ENCODE measurements around the gene SPC25.
"Not testable (repeated sequence)": the region's sequence is repeated elsewhere in the genome, so short reads cannot be mapped to it uniquely, and the experiment has no call there.

The SPC25 gene

GRCh38 chr2:168890006-168890782, at the start of gene SPC25:
SPC25 (minus strand) TSS chr2:168890430; CDS start chr2:168889519, 911 bp downstream.
- DNase-seq (ENCODE audit: low read depth in 2 of 2), result peak; percentile 52 to 73

- no peak for DNase-seq (ENCODE audit: low read depth in 2 of 2)
Observed at GRCh38 chr2:168939918-168940317, 49.7 kb upstream of the SPC25 start.

- no peak for DNase-seq (ENCODE audit: low read depth in 2 of 2)
Observed at GRCh38 chr2:168939061-168939460, 48.8 kb upstream of the SPC25 start.

GRCh38 chr2:168935810-168936581, 45.8 kb upstream of the SPC25 start:
- DNase-seq (ENCODE audit: low read depth in 2 of 2), result no peak

GRCh38 chr2:168934826-168935225, 44.6 kb upstream of the SPC25 start:
- no peak for DNase-seq (ENCODE audit: low read depth in 2 of 2)

GRCh38 chr2:168932174-168932573, 41.9 kb upstream of the SPC25 start:
- not testable (repeated sequence) for DNase-seq (ENCODE audit: low read depth in 2 of 2)

- DNase-seq (ENCODE audit: low read depth in 2 of 2), result no peak
Observed at GRCh38 chr2:168930242-168930641, 40.0 kb upstream of the SPC25 start.

- DNase-seq (ENCODE audit: low read depth in 2 of 2), result no peak
Observed at GRCh38 chr2:168929031-168929430, 38.8 kb upstream of the SPC25 start.

- DNase-seq (ENCODE audit: low read depth in 2 of 2), result no peak
Observed at GRCh38 chr2:168928113-168928831, 38.0 kb upstream of the SPC25 start.

- no peak for DNase-seq (ENCODE audit: low read depth in 2 of 2)
Observed at GRCh38 chr2:168926621-168927386, 36.6 kb upstream of the SPC25 start.

- DNase-seq (ENCODE audit: low read depth in 2 of 2), result no peak
Observed at GRCh38 chr2:168920504-168921157, 30.4 kb upstream of the SPC25 start.

GRCh38 chr2:168916331-168916675, 26.1 kb upstream of the SPC25 start:
- DNase-seq (ENCODE audit: low read depth in 2 of 2), result no peak

- DNase-seq (ENCODE audit: low read depth in 2 of 2), result no peak
Observed at GRCh38 chr2:168915441-168916330, 25.5 kb upstream of the SPC25 start.

GRCh38 chr2:168913495-168913894, 23.3 kb upstream of the SPC25 start:
- DNase-seq (ENCODE audit: low read depth in 2 of 2), result no peak

- DNase-seq (ENCODE audit: low read depth in 2 of 2), result no peak
Observed at GRCh38 chr2:168912901-168913369, 22.7 kb upstream of the SPC25 start.

- no peak for DNase-seq (ENCODE audit: low read depth in 2 of 2)
Observed at GRCh38 chr2:168912466-168912865, 22.2 kb upstream of the SPC25 start.

GRCh38 chr2:168910330-168910729, 20.1 kb upstream of the SPC25 start:
- DNase-seq (ENCODE audit: low read depth in 2 of 2), result no peak

GRCh38 chr2:168907940-168908662, 17.9 kb upstream of the SPC25 start:
- DNase-seq (ENCODE audit: low read depth in 2 of 2), result no peak

GRCh38 chr2:168904358-168904757, 14.1 kb upstream of the SPC25 start:
- DNase-seq (ENCODE audit: low read depth in 2 of 2), result no peak
